Natural killer cell treated with Interleukin-12 subunit alpha and Interleukin-12 subunit beta and Interleukin-15 and Interleukin-18, amount 100 ng/mL, for 72 hours (primary cell): Measurements from ENCODE around the gene ORC5. TPM values are rescaled to one million over a fixed set of nuclear protein-coding genes. Genes with fewer than 3 reads are reported as not detected.
A peak's percentile ranks its signal among the peaks of the same experiment; 100 is the strongest.
"Not testable (repeated sequence)": the region's sequence is repeated elsewhere in the genome, so short reads cannot be mapped to it uniquely, and the experiment has no call there.

Experiments used
- ATAC-seq, 2 donors: fragments of 150-1000 bp; cut with Tn5 transposase in 1 of 2; sonication (Bioruptor Pico), chemical (Tn5 transposase) in 1 of 2; 2 replicates each; pipeline ENCODE4 v1.10.0; 2021
- DNase-seq: peaks from one replicate; pipeline ENCODE4 v3.0.0; 2022; ENCODE audit warnings: low spot score
- H3K27ac Mint-ChIP-seq, 2 donors: 1 replicate in 1 of 2; 2 replicates in 1 of 2; pipeline ENCODE4 v1.8.0; 2022; ENCODE audit warnings: mixed read lengths in 2 of 2, mild to moderate bottlenecking in 1 of 2, moderate library complexity in 1 of 2
- H3K27me3 Mint-ChIP-seq, 2 donors: 1 replicate in 1 of 2; 2 replicates in 1 of 2; pipeline ENCODE4 v1.8.0; 2022; ENCODE audit warnings: mixed read lengths in 2 of 2
- H3K36me3 Mint-ChIP-seq: one replicate; pipeline ENCODE4 v1.8.0; 2022; ENCODE audit warnings: mixed read lengths
- H3K4me1 Mint-ChIP-seq, 2 donors: 1 replicate in 1 of 2; 2 replicates in 1 of 2; pipeline ENCODE4 v1.8.0; 2022; ENCODE audit warnings: low read depth in 2 of 2, mixed read lengths in 2 of 2, mild to moderate bottlenecking in 1 of 2
- H3K4me3 Mint-ChIP-seq: one replicate; pipeline ENCODE4 v1.8.0; 2022; ENCODE audit warnings: mixed read lengths
- H3K9me3 Mint-ChIP-seq: 2 replicates; pipeline ENCODE4 v1.8.0; 2022; ENCODE audit warnings: mixed read lengths
- total RNA-seq, 2 donors: library from RNA; stranded (reverse); gene quantifications; one replicate each; pipeline ENCODE4 v1.2.3, GENCODE V29; 2022

Gene ORC5
- total RNA-seq, 2 donors from 2014 or later = 24.7 to 35.7 TPM

DNA sequence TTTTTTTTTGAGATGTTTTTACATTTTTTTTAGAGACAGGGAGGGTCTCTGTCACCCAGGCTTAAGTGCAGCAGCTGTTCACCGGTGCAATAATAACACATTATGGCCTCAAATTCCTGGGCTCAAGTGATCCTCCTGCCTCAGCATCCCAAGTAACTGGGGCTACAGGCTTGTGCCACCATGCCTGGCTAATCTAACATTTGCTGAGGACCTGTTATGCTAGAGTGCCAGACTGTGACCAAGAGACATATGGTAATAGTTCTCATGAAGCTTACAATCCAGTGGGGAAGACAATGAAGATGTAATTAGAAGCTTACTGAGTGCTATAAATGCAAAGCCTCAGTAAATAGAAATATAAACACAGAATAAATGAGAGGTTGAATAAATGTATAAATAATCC, 17.6 kb upstream of the ORC5 start:
- Mint-ChIP-seq H3K9me3 (no peaks in the 10 kb centered on the region), H3K27me3 (peaks cover 23 to 38% of the 10 kb centered on the region in 2 donors), H3K4me1 (no peaks in the 10 kb centered on the region), H3K27ac (no peak overlapping the region), H3K4me3 (no peak overlapping the region), H3K36me3 (peaks cover 6% of the 10 kb centered on the region)
- DNase-seq (no peak), ATAC-seq (no peak)

DNA sequence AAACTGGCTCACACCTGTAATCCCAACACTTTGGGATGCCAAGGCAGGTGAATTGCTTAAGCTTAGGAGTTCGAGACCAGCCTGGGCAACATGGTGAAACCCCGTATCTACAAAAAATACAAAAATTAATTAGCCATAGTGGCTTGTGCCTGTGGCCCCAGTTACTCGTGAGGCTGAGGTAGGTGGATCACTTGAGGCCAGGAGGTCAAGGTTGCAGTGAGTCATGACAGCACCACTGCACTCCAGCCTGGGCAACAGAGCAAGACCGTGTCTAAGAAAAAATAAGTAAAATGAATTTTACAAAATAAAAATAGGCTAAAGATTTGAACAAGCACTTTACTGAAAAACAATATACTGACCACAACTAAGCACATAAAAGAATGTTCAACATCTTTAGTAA, 9.8 kb upstream of the ORC5 start:
- Mint-ChIP-seq H3K36me3 (peaks cover under 1% of the 10 kb centered on the region), H3K27ac (no peak overlapping the region), H3K9me3 (peaks cover 6% of the 10 kb centered on the region), H3K4me3 (no peak overlapping the region), H3K27me3 (peaks cover 23 to 35% of the 10 kb centered on the region in 2 donors), H3K4me1 (no peaks in the 10 kb centered on the region)
- DNase-seq (no peak), ATAC-seq (no peak)

- Mint-ChIP-seq H3K36me3 (peaks cover 17% of the 10 kb centered on the region), H3K27ac (peak overlapping the region in 1 of 2 donors; percentile 88)
- DNase-seq = no peak
Observed at GRCh38 chr7:104209063-104209462, 1.2 kb upstream of the ORC5 start.

DNA sequence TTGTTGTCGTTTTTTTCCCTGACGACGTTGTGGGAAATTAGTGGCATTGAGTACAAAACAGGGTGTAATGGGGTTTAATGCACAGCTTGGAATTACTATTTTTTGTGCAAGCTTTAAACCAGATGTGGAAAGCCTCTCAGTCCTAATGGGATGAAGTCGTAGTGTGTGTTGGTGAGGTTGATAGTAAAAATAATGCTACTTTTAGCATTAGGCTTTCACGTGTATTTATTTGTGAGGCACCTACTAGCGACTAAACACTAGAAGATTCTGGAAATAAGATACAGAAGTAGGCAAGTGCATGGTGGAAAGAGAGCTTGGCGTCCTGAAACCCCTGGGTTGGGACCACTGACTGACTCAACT, 588 bp upstream of the ORC5 start:
- ATAC-seq (no peak), DNase-seq (no peak)
- peaks cover 13 to 23% of the 10 kb centered on the region in 2 donors for H3K27me3 Mint-ChIP-seq
- no peaks in the 10 kb centered on the region for H3K9me3 Mint-ChIP-seq
- peaks cover 22% of the 10 kb centered on the region for H3K36me3 Mint-ChIP-seq
- peaks cover 25 to 29% of the 10 kb centered on the region in 2 donors for H3K4me1 Mint-ChIP-seq
- peak overlapping the region; percentile 88 to 94 for H3K27ac Mint-ChIP-seq
- H3K4me3 Mint-ChIP-seq = peak overlapping the region; percentile 97

More at GRCh38 chr7:104209063-104209462, 1.2 kb upstream of the ORC5 start:
- ATAC-seq = no peak
- H3K4me3 Mint-ChIP-seq = peak overlapping the region; percentile 97
- no peaks in the 10 kb centered on the region for H3K9me3 Mint-ChIP-seq
- peaks cover 13 to 23% of the 10 kb centered on the region in 2 donors for H3K27me3 Mint-ChIP-seq
- H3K4me1 Mint-ChIP-seq = peaks cover 21 to 24% of the 10 kb centered on the region in 2 donors

GRCh38 chr7:104207348-104207730, 474 bp downstream of the ORC5 start:
- peaks cover 8 to 15% of the 10 kb centered on the region in 2 donors for H3K27me3 Mint-ChIP-seq
- peak overlapping the region; percentile 88 to 94 for H3K27ac Mint-ChIP-seq
- no peaks in the 10 kb centered on the region for H3K9me3 Mint-ChIP-seq
- H3K36me3 Mint-ChIP-seq = peaks cover 25% of the 10 kb centered on the region
- H3K4me3 Mint-ChIP-seq = peak overlapping the region; percentile 97
- no peak for DNase-seq
- peak; percentile 75 to 78 for ATAC-seq
- H3K4me1 Mint-ChIP-seq = peaks cover 25 to 32% of the 10 kb centered on the region in 2 donors

GRCh38 chr7:104206841-104207240, 972 bp downstream of the ORC5 start:
- no peak for ATAC-seq
- H3K9me3 Mint-ChIP-seq = no peaks in the 10 kb centered on the region
- H3K4me1 Mint-ChIP-seq = peaks cover 25 to 32% of the 10 kb centered on the region in 2 donors
- H3K27me3 Mint-ChIP-seq = peaks cover 6 to 12% of the 10 kb centered on the region in 2 donors
- peak overlapping the region; percentile 88 to 94 for H3K27ac Mint-ChIP-seq
- peak overlapping the region; percentile 97 for H3K4me3 Mint-ChIP-seq
- no peak for DNase-seq
- H3K36me3 Mint-ChIP-seq = peaks cover 29% of the 10 kb centered on the region

GRCh38 chr7:104198673-104199278, 9.0 kb downstream of the ORC5 start:
- no peak for ATAC-seq
- DNase-seq = no peak
- peaks cover 12 to 15% of the 10 kb centered on the region in 2 donors for H3K4me1 Mint-ChIP-seq
- H3K36me3 Mint-ChIP-seq = peaks cover 41% of the 10 kb centered on the region
- H3K27me3 Mint-ChIP-seq = no peaks in the 10 kb centered on the region
- no peaks in the 10 kb centered on the region for H3K9me3 Mint-ChIP-seq
- no peak overlapping the region for H3K4me3 Mint-ChIP-seq
- no peak overlapping the region for H3K27ac Mint-ChIP-seq

DNA sequence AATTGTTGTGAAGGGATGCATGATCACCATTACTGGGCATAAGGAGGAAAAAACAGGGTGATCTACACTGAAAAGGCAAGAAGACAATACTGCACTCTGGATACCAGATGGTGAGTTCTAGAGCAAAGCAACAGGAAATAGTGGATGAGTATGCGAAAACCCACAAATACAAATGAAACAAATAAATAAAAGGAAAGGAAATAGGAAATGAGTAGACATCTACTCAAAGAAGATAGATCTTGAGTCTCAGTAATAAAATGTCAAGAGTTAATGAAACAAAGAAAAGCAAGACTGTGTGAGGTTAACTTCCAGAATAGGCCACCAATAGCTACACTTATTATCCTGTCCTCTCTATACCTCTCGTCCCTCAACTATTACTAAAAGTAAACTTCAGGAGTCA, 11.7 kb downstream of the ORC5 start:
- Mint-ChIP-seq H3K4me3 (peak overlapping the region; percentile 26), H3K4me1 (peaks cover 5 to 16% of the 10 kb centered on the region in 2 donors), H3K36me3 (peaks cover 46% of the 10 kb centered on the region), H3K27ac (peak overlapping the region; percentile 13 to 16), H3K9me3 (no peaks in the 10 kb centered on the region), H3K27me3 (no peaks in the 10 kb centered on the region)
- ATAC-seq = peak in 1 of 2 donors; percentile 73
- no peak for DNase-seq

GRCh38 chr7:104192434-104192833, 15.4 kb downstream of the ORC5 start:
- Mint-ChIP-seq H3K4me1 (peaks cover 5 to 12% of the 10 kb centered on the region in 2 donors), H3K36me3 (peaks cover 38% of the 10 kb centered on the region), H3K9me3 (no peaks in the 10 kb centered on the region), H3K27me3 (no peaks in the 10 kb centered on the region), H3K4me3 (no peak overlapping the region), H3K27ac (no peak overlapping the region)
- ATAC-seq (no peak), DNase-seq (no peak)

- Mint-ChIP-seq H3K4me1 (no peaks in the 10 kb centered on the region), H3K9me3 (no peaks in the 10 kb centered on the region), H3K4me3 (no peak overlapping the region), H3K27me3 (no peaks in the 10 kb centered on the region), H3K27ac (no peak overlapping the region), H3K36me3 (peaks cover 18% of the 10 kb centered on the region)
- ATAC-seq (no peak), DNase-seq (no peak)
Observed at GRCh38 chr7:104185346-104185745, 22.5 kb downstream of the ORC5 start.

GRCh38 chr7:104179178-104179577, 28.6 kb downstream of the ORC5 start:
- peaks cover 4 to 5% of the 10 kb centered on the region in 2 donors for H3K4me1 Mint-ChIP-seq
- no peak overlapping the region for H3K4me3 Mint-ChIP-seq
- ATAC-seq (no peak), DNase-seq (no peak)
- H3K9me3 Mint-ChIP-seq = no peaks in the 10 kb centered on the region
- H3K27me3 Mint-ChIP-seq = no peaks in the 10 kb centered on the region
- H3K27ac Mint-ChIP-seq = no peak overlapping the region
- peaks cover 26% of the 10 kb centered on the region for H3K36me3 Mint-ChIP-seq

GRCh38 chr7:104177565-104178083, 30.2 kb downstream of the ORC5 start:
- H3K27me3 Mint-ChIP-seq, DNase-seq, H3K27ac Mint-ChIP-seq, H3K4me1 Mint-ChIP-seq, ATAC-seq, H3K9me3 Mint-ChIP-seq, H3K4me3 Mint-ChIP-seq: not testable (repeated sequence)
- H3K36me3 Mint-ChIP-seq = peaks cover 18% of the 10 kb centered on the region

- Mint-ChIP-seq H3K27me3 (no peaks in the 10 kb centered on the region), H3K4me3 (no peak overlapping the region), H3K36me3 (peaks cover 24% of the 10 kb centered on the region), H3K4me1 (peaks cover 4 to 5% of the 10 kb centered on the region in 2 donors), H3K27ac (no peak overlapping the region), H3K9me3 (no peaks in the 10 kb centered on the region)
- no peak for DNase-seq
- no peak for ATAC-seq
Observed at GRCh38 chr7:104176332-104176731, 31.5 kb downstream of the ORC5 start.

GRCh38 chr7:104175361-104175984, 32.3 kb downstream of the ORC5 start:
- no peak overlapping the region for H3K4me3 Mint-ChIP-seq
- ATAC-seq (no peak), DNase-seq (no peak)
- peaks cover 4 to 5% of the 10 kb centered on the region in 2 donors for H3K4me1 Mint-ChIP-seq
- H3K27ac Mint-ChIP-seq = no peak overlapping the region
- no peaks in the 10 kb centered on the region for H3K9me3 Mint-ChIP-seq
- H3K27me3 Mint-ChIP-seq = no peaks in the 10 kb centered on the region
- peaks cover 24% of the 10 kb centered on the region for H3K36me3 Mint-ChIP-seq
